ENCODE results near the gene GON4L. TPM values are rescaled to one million over a fixed set of nuclear protein-coding genes. Genes with fewer than 3 reads are reported as not detected.
"Not testable (repeated sequence)": the region's sequence is repeated elsewhere in the genome, so short reads cannot be mapped to it uniquely, and the experiment has no call there.

Gene GON4L
- total RNA-seq, 1 donor from 2014 or later, result 19.9 TPM

DNA sequence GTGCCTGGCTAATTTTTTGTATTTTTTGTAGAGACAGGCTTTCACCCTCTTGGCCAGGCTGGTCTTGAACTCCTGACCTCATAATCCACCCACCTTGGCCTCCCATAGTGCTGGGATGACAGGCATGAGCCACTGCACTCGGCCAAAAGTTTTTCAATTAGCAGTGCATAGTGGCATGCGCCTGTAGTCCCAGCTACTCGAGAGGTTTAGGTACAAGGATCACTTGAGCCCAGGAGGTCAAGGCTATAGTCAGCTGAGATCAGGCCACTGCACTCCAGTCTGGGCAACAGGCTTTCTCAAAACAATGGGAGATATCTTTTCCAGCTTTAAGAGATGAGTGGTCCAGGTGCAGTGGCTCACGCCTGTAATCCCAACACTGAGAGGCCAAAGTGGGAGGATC, 137.3 kb downstream of the GON4L start:
- TF ChIP-seq, protein P1, sequence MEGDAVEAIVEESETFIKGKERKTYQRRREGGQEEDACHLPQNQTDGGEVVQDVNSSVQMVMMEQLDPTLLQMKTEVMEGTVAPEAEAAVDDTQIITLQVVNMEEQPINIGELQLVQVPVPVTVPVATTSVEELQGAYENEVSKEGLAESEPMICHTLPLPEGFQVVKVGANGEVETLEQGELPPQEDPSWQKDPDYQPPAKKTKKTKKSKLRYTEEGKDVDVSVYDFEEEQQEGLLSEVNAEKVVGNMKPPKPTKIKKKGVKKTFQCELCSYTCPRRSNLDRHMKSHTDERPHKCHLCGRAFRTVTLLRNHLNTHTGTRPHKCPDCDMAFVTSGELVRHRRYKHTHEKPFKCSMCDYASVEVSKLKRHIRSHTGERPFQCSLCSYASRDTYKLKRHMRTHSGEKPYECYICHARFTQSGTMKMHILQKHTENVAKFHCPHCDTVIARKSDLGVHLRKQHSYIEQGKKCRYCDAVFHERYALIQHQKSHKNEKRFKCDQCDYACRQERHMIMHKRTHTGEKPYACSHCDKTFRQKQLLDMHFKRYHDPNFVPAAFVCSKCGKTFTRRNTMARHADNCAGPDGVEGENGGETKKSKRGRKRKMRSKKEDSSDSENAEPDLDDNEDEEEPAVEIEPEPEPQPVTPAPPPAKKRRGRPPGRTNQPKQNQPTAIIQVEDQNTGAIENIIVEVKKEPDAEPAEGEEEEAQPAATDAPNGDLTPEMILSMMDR (IDR thresholded peaks at IDR 0.05), result no peak
- no peak overlapping the region for H3K4me3 ChIP-seq
- H3K27ac ChIP-seq, result no peak overlapping the region
- no peaks in the 10 kb centered on the region for H3K27me3 ChIP-seq
- DNase-seq (ENCODE audit: low spot score in 2 of 2), result no peak
- H3K4me1 ChIP-seq, result no peaks in the 10 kb centered on the region
- H3K36me3 ChIP-seq, result peaks cover 8 to 27% of the 10 kb centered on the region in 2 donors
- no peaks in the 10 kb centered on the region for H3K9me3 ChIP-seq
- intact Hi-C loops (cut with DNase I), result no loop called here

DNA sequence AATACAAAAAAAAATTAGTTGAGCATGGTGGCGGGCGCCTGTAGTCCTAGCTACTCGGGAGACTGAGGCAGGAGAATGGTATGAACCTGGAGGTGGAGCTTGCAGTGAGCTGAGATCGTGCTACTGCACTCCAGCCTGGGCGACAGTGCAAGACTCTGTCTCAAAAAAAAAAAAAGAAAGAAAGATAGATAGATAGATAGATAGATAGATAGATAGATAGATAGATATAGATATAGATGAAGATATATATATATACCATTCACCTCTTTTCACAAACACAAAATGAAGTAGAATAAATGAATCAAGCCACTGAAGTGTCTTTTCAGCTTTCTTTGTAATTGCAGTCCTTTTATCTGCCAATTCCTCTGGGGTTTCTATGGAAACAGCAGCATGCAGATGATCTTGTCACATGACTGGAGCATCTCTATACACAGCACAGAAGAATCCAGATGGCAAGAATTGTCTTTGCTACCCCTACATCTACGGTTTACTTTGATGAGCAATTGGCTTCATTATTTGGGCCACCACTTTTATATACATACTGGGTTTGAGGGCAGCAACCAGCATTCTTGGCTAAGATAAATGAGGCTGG, 138.4 kb downstream of the GON4L start:
- H3K9me3 ChIP-seq; H3K27ac ChIP-seq; intact Hi-C loops (cut with DNase I); H3K27me3 ChIP-seq; H3K4me3 ChIP-seq; DNase-seq (ENCODE audit: low spot score in 2 of 2); H3K4me1 ChIP-seq: not testable (repeated sequence)
- H3K36me3 ChIP-seq, result peaks cover 11 to 27% of the 10 kb centered on the region in 2 donors

DNA sequence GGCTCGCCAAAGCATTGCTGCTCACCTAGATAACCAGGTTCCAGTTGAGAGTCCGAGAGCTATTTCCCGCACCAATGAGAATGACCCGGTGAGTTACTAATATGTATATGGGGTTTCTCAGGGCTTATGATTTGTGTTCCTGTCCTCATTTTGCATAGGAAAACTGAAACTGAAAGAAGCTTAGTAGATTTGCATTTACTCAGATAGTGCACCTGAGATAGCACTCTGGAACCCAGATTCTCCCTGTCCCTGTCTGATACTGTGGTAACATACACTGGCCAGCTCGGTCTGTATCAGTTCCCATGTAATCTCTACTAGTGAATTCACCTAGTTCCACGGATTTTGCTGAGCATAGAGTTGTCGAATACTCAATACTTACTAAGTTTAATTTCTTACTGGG, 140.0 kb downstream of the GON4L start:
- Histone ChIP-seq H3K27ac (no peak overlapping the region), H3K27me3 (no peaks in the 10 kb centered on the region), H3K4me1 (no peaks in the 10 kb centered on the region), H3K9me3 (no peaks in the 10 kb centered on the region), H3K4me3 (no peak overlapping the region), H3K36me3 (peaks cover 12 to 36% of the 10 kb centered on the region in 2 donors)
- DNase-seq (ENCODE audit: low spot score in 2 of 2), result no peak
- TF ChIP-seq, protein P1 (IDR thresholded peaks at IDR 0.05), result no peak
- intact Hi-C loops (cut with DNase I), result no loop called here

DNA sequence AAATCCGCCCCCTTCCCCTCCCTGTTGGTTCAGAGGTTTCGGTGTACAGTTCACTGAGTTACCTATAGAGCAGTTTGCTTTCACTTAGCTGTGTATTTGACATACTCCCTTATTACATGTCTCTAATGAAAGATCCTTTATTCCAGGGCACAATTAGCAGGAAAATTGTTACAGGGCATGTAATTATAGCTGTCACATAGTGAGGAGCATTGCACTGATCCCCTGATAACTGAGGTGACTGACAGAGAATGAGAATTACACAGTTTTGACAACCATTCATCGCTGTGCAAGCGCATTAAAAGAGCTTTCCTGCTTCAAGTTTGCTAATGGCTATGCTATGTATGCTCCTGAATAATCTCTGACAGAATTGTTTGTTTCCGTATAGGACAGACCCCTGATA, 141.2 kb downstream of the GON4L start:
- no peak overlapping the region for H3K4me3 ChIP-seq
- H3K27ac ChIP-seq, result no peak overlapping the region
- TF ChIP-seq, protein P1 (IDR thresholded peaks at IDR 0.05), result no peak
- intact Hi-C loops (cut with DNase I), result no loop called here
- H3K9me3 ChIP-seq, result no peaks in the 10 kb centered on the region
- no peaks in the 10 kb centered on the region for H3K4me1 ChIP-seq
- H3K36me3 ChIP-seq, result peaks cover 12 to 27% of the 10 kb centered on the region in 2 donors
- no peak for DNase-seq (ENCODE audit: low spot score in 2 of 2)
- H3K27me3 ChIP-seq, result no peaks in the 10 kb centered on the region

DNA sequence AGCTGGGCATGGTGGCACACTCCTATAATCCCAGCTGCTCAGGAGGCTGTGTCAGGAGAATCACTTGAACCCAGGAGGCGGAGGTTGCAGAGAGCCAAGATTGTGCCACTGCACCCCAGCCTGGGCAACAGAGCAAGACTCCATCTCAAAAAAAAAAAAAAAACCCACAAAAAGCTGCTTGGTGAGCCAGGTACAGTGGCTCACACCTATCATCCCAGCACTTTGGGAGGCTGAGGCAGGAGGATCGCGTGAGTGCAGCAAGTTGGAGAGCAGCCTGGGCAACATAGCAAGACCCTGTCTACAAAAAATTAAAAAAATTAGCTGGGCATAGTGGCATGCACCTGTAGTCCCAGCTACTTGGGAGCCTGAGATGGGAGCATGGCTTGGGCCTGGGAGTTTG, 142.0 kb downstream of the GON4L start:
- intact Hi-C loops (cut with DNase I); H3K4me1 ChIP-seq; H3K27me3 ChIP-seq; H3K9me3 ChIP-seq; DNase-seq (ENCODE audit: low spot score in 2 of 2); H3K4me3 ChIP-seq; H3K27ac ChIP-seq: not testable (repeated sequence)
- H3K36me3 ChIP-seq, result peaks cover 12 to 27% of the 10 kb centered on the region in 2 donors

DNA sequence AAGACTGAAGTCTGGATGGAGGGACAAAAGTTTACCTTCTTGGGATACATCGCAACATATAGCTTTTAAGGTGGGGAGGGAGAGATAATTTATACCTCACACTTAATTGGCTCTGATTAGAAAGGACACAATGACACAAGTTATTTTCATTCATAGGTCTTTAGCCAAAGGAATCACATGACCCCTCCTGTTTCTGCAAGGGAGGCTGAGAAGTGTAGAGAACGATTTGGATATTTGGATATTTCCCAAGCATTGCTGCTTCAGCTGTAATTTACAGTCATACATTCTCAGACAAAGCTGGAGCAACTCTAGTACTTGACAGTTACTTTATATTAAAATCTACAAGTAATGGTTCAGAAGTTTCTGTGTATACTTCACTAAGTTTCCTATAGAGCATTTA, 143.9 kb downstream of the GON4L start:
- intact Hi-C loops (cut with DNase I), result no loop called here

More for the DNA sequence above, 143.9 kb downstream of the GON4L start:
- Histone ChIP-seq H3K27me3 (no peaks in the 10 kb centered on the region), H3K4me1 (no peaks in the 10 kb centered on the region), H3K36me3 (peaks cover 12 to 34% of the 10 kb centered on the region in 2 donors), H3K9me3 (no peaks in the 10 kb centered on the region), H3K4me3 (no peak overlapping the region), H3K27ac (no peak overlapping the region)
- TF ChIP-seq, protein P1 (IDR thresholded peaks at IDR 0.05), result no peak
- DNase-seq (ENCODE audit: low spot score in 2 of 2), result no peak
